Lower leg skin (tissue), 3 donors: Measurements from ENCODE around the gene HSD11B2.

ENCODE experiments used
- POLR2A ChIP-seq, 2 donors: fragments of 450-650 bp; IDR thresholded peaks; one replicate each; pipeline ENCODE4 v1.6.1; 2016 to 2017; ENCODE audit warnings: antibody characterized with exemption in 2 of 2, mild to moderate bottlenecking in 1 of 2, moderate library complexity in 1 of 2
- TF ChIP-seq, protein P1 (sequence below), 3 donors: fragments of 450-650 bp; IDR thresholded peaks; one replicate each; pipeline ENCODE4 v1.5.1; 2016; ENCODE audit warnings: antibody characterized with exemption in 3 of 3, mild to moderate bottlenecking in 3 of 3, moderate library complexity in 2 of 3

GRCh38 chr16:67451704-67452435 is 20.9 kb downstream of the HSD11B2 start:
- TF ChIP-seq, protein P1, sequence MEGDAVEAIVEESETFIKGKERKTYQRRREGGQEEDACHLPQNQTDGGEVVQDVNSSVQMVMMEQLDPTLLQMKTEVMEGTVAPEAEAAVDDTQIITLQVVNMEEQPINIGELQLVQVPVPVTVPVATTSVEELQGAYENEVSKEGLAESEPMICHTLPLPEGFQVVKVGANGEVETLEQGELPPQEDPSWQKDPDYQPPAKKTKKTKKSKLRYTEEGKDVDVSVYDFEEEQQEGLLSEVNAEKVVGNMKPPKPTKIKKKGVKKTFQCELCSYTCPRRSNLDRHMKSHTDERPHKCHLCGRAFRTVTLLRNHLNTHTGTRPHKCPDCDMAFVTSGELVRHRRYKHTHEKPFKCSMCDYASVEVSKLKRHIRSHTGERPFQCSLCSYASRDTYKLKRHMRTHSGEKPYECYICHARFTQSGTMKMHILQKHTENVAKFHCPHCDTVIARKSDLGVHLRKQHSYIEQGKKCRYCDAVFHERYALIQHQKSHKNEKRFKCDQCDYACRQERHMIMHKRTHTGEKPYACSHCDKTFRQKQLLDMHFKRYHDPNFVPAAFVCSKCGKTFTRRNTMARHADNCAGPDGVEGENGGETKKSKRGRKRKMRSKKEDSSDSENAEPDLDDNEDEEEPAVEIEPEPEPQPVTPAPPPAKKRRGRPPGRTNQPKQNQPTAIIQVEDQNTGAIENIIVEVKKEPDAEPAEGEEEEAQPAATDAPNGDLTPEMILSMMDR (IDR thresholded peaks at IDR 0.05), result no peak
- TF ChIP-seq POLR2A (IDR thresholded peaks at IDR 0.05), result no peak
